ENCODE results near the gene ZNF574. TPM values are rescaled to one million over a fixed set of nuclear protein-coding genes. Genes with fewer than 3 reads are reported as not detected.

Gene ZNF574
- polyA plus RNA-seq, 3 donors: 3.3 to 9.6 (median 4.9) TPM

GRCh38 chr19:42108527-42109389 is 32.8 kb downstream of the ZNF574 start:
- Mint-ChIP-seq H3K4me3 (no peak overlapping the region), H3K4me1 (peaks cover 25% of the 10 kb centered on the region), H3K9me3 (no peaks in the 10 kb centered on the region), H3K27ac (peak overlapping the region in 6 of 7 donors; percentile 58 to 72 (median 61)), H3K27me3 (ENCODE audit: low read depth in 3 of 3) (no peaks in the 10 kb centered on the region), H3K36me3 (peaks cover 79 to 94% of the 10 kb centered on the region in 2 donors)
- Histone ChIP-seq H3K9me3 (replicated peaks in 1 of 2; ENCODE audit: control insufficient read depth in 1 of 2, insufficient read depth in 1 of 2, low read length in 2 of 2) (no peaks in the 10 kb centered on the region), H3K9ac (ENCODE audit: insufficient read depth, low read length, poor library complexity, severe bottlenecking) (no peak overlapping the region), H2AFZ (ENCODE audit: insufficient read depth, low read depth, low read length, poor library complexity, severe bottlenecking) (no peak overlapping the region), H3K4me1 (ENCODE audit: control insufficient read depth in 1 of 2, insufficient read depth in 2 of 2, low read length in 2 of 2) (peaks cover 0 to 13% of the 10 kb centered on the region in 2 donors), H3K4me2 (replicated peaks; ENCODE audit: extremely low read depth, low read length, poor library complexity, severe bottlenecking) (no peak overlapping the region), H3K36me3 (replicated peaks in 1 of 2; ENCODE audit: control insufficient read depth in 1 of 2, insufficient read depth in 2 of 2, low read length in 2 of 2) (peaks cover 69 to 94% of the 10 kb centered on the region in 2 donors), H3K4me3 (replicated peaks in 1 of 3; ENCODE audit: low read depth in 2 of 3, low read length in 3 of 3) (no peak overlapping the region), H3K27me3 (ENCODE audit: control insufficient read depth in 2 of 2, insufficient read depth in 2 of 2, low read length in 2 of 2) (no peaks in the 10 kb centered on the region), H4K20me1 (ENCODE audit: insufficient read depth, low read length) (peaks cover 100% of the 10 kb centered on the region), H3K79me2 (ENCODE audit: insufficient read depth, low read length) (peaks cover 15% of the 10 kb centered on the region), H3K27ac (ENCODE audit: low read depth in 1 of 2, low read length in 2 of 2) (peak overlapping the region in 1 of 2 donors; percentile 28)
- intact Hi-C loops (cut with micrococcal nuclease): loop anchor here (1.0 to 10.0 kb wide), 10 partner anchors 24 to 324 kb away; partner anchors contain the start of genes MEGF8 (in 2 of the 2), GSK3A (in 1 of the 2) and POU2F2 (in 1 of the 2)
- peak; percentile 86 to 91 (median 89) for DNase-seq
- TF ChIP-seq, protein P1, sequence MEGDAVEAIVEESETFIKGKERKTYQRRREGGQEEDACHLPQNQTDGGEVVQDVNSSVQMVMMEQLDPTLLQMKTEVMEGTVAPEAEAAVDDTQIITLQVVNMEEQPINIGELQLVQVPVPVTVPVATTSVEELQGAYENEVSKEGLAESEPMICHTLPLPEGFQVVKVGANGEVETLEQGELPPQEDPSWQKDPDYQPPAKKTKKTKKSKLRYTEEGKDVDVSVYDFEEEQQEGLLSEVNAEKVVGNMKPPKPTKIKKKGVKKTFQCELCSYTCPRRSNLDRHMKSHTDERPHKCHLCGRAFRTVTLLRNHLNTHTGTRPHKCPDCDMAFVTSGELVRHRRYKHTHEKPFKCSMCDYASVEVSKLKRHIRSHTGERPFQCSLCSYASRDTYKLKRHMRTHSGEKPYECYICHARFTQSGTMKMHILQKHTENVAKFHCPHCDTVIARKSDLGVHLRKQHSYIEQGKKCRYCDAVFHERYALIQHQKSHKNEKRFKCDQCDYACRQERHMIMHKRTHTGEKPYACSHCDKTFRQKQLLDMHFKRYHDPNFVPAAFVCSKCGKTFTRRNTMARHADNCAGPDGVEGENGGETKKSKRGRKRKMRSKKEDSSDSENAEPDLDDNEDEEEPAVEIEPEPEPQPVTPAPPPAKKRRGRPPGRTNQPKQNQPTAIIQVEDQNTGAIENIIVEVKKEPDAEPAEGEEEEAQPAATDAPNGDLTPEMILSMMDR (IDR thresholded peaks at IDR 0.05): peak; percentile 100
- WGBS (ENCODE audit: insufficient coverage): 43% methylated on average over 12 of the region's 16 CpGs

GRCh38 chr19:42109896-42110295 is 33.9 kb downstream of the ZNF574 start:
- Mint-ChIP-seq H3K9me3 (no peaks in the 10 kb centered on the region), H3K4me3 (no peak overlapping the region), H3K4me1 (peaks cover 27% of the 10 kb centered on the region), H3K27me3 (ENCODE audit: low read depth in 3 of 3) (peaks cover 0 to 2% (median 0%) of the 10 kb centered on the region in 3 donors), H3K36me3 (peaks cover 80 to 94% of the 10 kb centered on the region in 2 donors), H3K27ac (peak overlapping the region in 2 of 7 donors; percentile 40 to 59)
- H3K4me3 ChIP-seq (replicated peaks in 1 of 3; ENCODE audit: low read depth in 2 of 3, low read length in 3 of 3): no peak overlapping the region
- DNase-seq: no peak
- H3K27ac ChIP-seq (ENCODE audit: low read depth in 1 of 2, low read length in 2 of 2): peak overlapping the region in 1 of 2 donors; percentile 14
- H3K27me3 ChIP-seq (ENCODE audit: control insufficient read depth in 2 of 2, insufficient read depth in 2 of 2, low read length in 2 of 2): no peaks in the 10 kb centered on the region
- peaks cover 100% of the 10 kb centered on the region for H4K20me1 ChIP-seq (ENCODE audit: insufficient read depth, low read length)
- H2AFZ ChIP-seq (ENCODE audit: insufficient read depth, low read depth, low read length, poor library complexity, severe bottlenecking): no peak overlapping the region
- H3K4me2 ChIP-seq (replicated peaks; ENCODE audit: extremely low read depth, low read length, poor library complexity, severe bottlenecking): no peak overlapping the region
- no peak overlapping the region for H3K9ac ChIP-seq (ENCODE audit: insufficient read depth, low read length, poor library complexity, severe bottlenecking)
- TF ChIP-seq, protein P1 (IDR thresholded peaks at IDR 0.05): no peak
- H3K4me1 ChIP-seq (ENCODE audit: control insufficient read depth in 1 of 2, insufficient read depth in 2 of 2, low read length in 2 of 2): peaks cover 0 to 13% of the 10 kb centered on the region in 2 donors
- no peaks in the 10 kb centered on the region for H3K9me3 ChIP-seq (replicated peaks in 1 of 2; ENCODE audit: control insufficient read depth in 1 of 2, insufficient read depth in 1 of 2, low read length in 2 of 2)
- H3K36me3 ChIP-seq (replicated peaks in 1 of 2; ENCODE audit: control insufficient read depth in 1 of 2, insufficient read depth in 2 of 2, low read length in 2 of 2): peaks cover 68 to 94% of the 10 kb centered on the region in 2 donors
- H3K79me2 ChIP-seq (ENCODE audit: insufficient read depth, low read length): peaks cover 11% of the 10 kb centered on the region
- no CpG with 5 or more reads among the region's 3 CpGs for WGBS (ENCODE audit: insufficient coverage)
- intact Hi-C loops (cut with micrococcal nuclease): loop anchor here (2.0 to 10.0 kb wide), 8 partner anchors 23 to 323 kb away; partner anchors contain the start of genes GSK3A (in 1 of the 2), MEGF8 (in 1 of the 2) and POU2F2 (in 1 of the 2)

All from CD14-positive monocyte (primary cell).